A549 (cell line): ENCODE data around the gene KRTAP4-8. TPM values are rescaled to one million over a fixed set of nuclear protein-coding genes. Genes with fewer than 3 reads are reported as not detected.

Source experiments
- ATAC-seq, 2 experiments: fragments of 200-7000 bp in 1 of 2; fragments of >200 bp in 1 of 2; cut with Nextera tagmentation in 1 of 2; cut with Tn5 transposase in 1 of 2; 3 replicates each; pipeline versions ENCODE4 v1.8.0 to v1.9.1; 2018 to 2020; ENCODE audit warnings: mild to moderate bottlenecking in 1 of 2, moderate library complexity in 1 of 2
- CTCF ChIA-PET: fragments of 300-600 bp; sonication (Branson Sonifier 250); formaldehyde crosslinking; extraction: SDS; loops from one replicate; lab custom pipeline; 2021; ENCODE audit warnings: antibody characterized with exemption, inconsistent platforms; lab: Yijun Ruan, JAX
- POLR2A ChIA-PET: fragments of 350-600 bp; formaldehyde crosslinking; extraction: SDS; loops from one replicate; lab custom pipeline; 2021; ENCODE audit warnings: antibody characterized with exemption, inconsistent platforms; lab: Yijun Ruan, JAX
- DNase-seq, 2 experiments: peaks; one replicate each; pipeline versions ENCODE4 v3.0.0 to v3.0.0-alpha.2; 2011 to 2016; ENCODE audit warnings: low read depth in 1 of 2, low spot score in 1 of 2
- FAIRE-seq: peaks from 2 replicates; lab custom pipeline; 2011; peaks lifted over from hg19 to GRCh38; lab: Jason Lieb, UNC
- H3K27ac ChIP-seq, 2 experiments: fragments of >200 bp; sonication (Bioruptor Twin); formaldehyde crosslinking; 3 replicates each; pipeline ENCODE4 v1.5.1; 2016 to 2017
- H3K4me1 ChIP-seq: fragments of >200 bp; sonication (Bioruptor Twin); formaldehyde crosslinking; 3 replicates; pipeline ENCODE4 v1.6.1; 2016
- H3K4me2 ChIP-seq: fragments of >200 bp; sonication (Bioruptor Twin); formaldehyde crosslinking; 3 replicates; pipeline ENCODE4 v1.6.1; 2016
- H3K4me3 ChIP-seq: fragments of >200 bp; sonication (Bioruptor Twin); formaldehyde crosslinking; 3 replicates; pipeline ENCODE4 v1.5.1; 2016
- H3K9me3 ChIP-seq: fragments of >200 bp; sonication (Bioruptor Twin); formaldehyde crosslinking; 3 replicates; pipeline ENCODE4 v1.6.1; 2016
- ATOH8 ChIP-seq: fragments of 250-450 bp; sonication (Bioruptor Pico); IDR thresholded peaks from 2 replicates; pipeline ENCODE4 v1.5.0; 2020; ENCODE audit warnings: low read depth, mild to moderate bottlenecking, moderate library complexity
- BHLHE40 ChIP-seq: IDR thresholded peaks from 2 replicates; pipeline ENCODE4 v1.6.1; 2012; ENCODE audit warnings: low read depth, low read length, inconsistent platforms
- CBX8 ChIP-seq: fragments of 200-600 bp; sonication (generic); IDR thresholded peaks from 2 replicates; pipeline ENCODE4 v1.6.1; 2016
- EHF ChIP-seq: fragments of 250-450 bp; sonication (Bioruptor Pico); IDR thresholded peaks from 2 replicates; pipeline ENCODE4 v1.5.0; 2020; ENCODE audit warnings: mild to moderate bottlenecking
- FOSB ChIP-seq: fragments of 250-450 bp; sonication (Bioruptor Pico); IDR thresholded peaks from 2 replicates; pipeline ENCODE4 v1.5.0; 2020; ENCODE audit warnings: mild to moderate bottlenecking, moderate library complexity
- FOSL2 ChIP-seq, 2 experiments: fragments of 450-650 bp in 1 of 2; fragments of >200 bp in 1 of 2; sonication (Bioruptor Twin) in 1 of 2; formaldehyde crosslinking; IDR thresholded peaks; 2 replicates each; pipeline versions ENCODE4 v1.5.0 to v1.6.1; 2016 to 2020; ENCODE audit warnings: mild to moderate bottlenecking in 1 of 2, moderate library complexity in 1 of 2
- FOXS1 ChIP-seq: fragments of 250-450 bp; sonication (Bioruptor Pico); IDR thresholded peaks from 2 replicates; pipeline ENCODE4 v1.5.0; 2020; ENCODE audit warnings: mild to moderate bottlenecking, moderate library complexity
- HDAC2 ChIP-seq: fragments of 200-600 bp; sonication (generic); IDR thresholded peaks from 2 replicates; pipeline ENCODE4 v1.6.1; 2016
- HOXB5 ChIP-seq: fragments of 250-450 bp; sonication (Bioruptor Pico); IDR thresholded peaks from 2 replicates; pipeline ENCODE4 v1.5.0; 2020; ENCODE audit warnings: mild to moderate bottlenecking, moderate library complexity
- JUN ChIP-seq, 2 experiments: fragments of >200 bp; sonication (Bioruptor Twin); formaldehyde crosslinking; IDR thresholded peaks; 2 replicates in 1 of 2; 3 replicates in 1 of 2; pipeline ENCODE4 v1.6.1; 2016 to 2017
- JUNB ChIP-seq: fragments of >200 bp; sonication (Bioruptor Twin); formaldehyde crosslinking; IDR thresholded peaks from 2 replicates; pipeline ENCODE4 v1.6.1; 2016
- KDM1A ChIP-seq: fragments of 200-600 bp; sonication (generic); IDR thresholded peaks from 2 replicates; pipeline ENCODE4 v1.6.1; 2016; ENCODE audit warnings: low read depth, mild to moderate bottlenecking
- MAFK ChIP-seq: fragments of 450-650 bp; IDR thresholded peaks from 2 replicates; pipeline ENCODE4 v1.6.1; 2014; ENCODE audit not compliant: partially characterized antibody
- MYC ChIP-seq: IDR thresholded peaks from 2 replicates; pipeline ENCODE4 v1.6.1; 2012; ENCODE audit warnings: mild to moderate bottlenecking, inconsistent platforms, low read length, improper control_type of control experiment, borderline replicate concordance
- NPAS2 ChIP-seq: fragments of 250-450 bp; sonication (Bioruptor Pico); IDR thresholded peaks from 2 replicates; pipeline ENCODE4 v1.8.0; 2022; ENCODE audit warnings: mild to moderate bottlenecking, moderate library complexity, borderline replicate concordance
- NR3C1 ChIP-seq: fragments of >200 bp; sonication (Bioruptor Twin); formaldehyde crosslinking; IDR thresholded peaks from 3 replicates; pipeline ENCODE4 v1.6.1; 2017
- PHF8 ChIP-seq: fragments of 200-600 bp; sonication (generic); IDR thresholded peaks from 2 replicates; pipeline ENCODE4 v1.6.1; 2016; ENCODE audit warnings: low read depth, mild to moderate bottlenecking, antibody characterized with exemption, moderate library complexity, borderline replicate concordance
- POLR2AphosphoS2 ChIP-seq: conservative IDR thresholded peaks from 2 replicates; pipeline ENCODE4 v1.6.1; 2012; ENCODE audit warnings: low read length, improper control_type of control experiment, inconsistent platforms
- RAD21 ChIP-seq, 2 experiments: fragments of >200 bp in 1 of 2; sonication (Bioruptor Twin) in 1 of 2; formaldehyde crosslinking in 1 of 2; IDR thresholded peaks in 1 of 2; conservative IDR thresholded peaks in 1 of 2; 2 replicates in 1 of 2; 3 replicates in 1 of 2; pipeline ENCODE4 v1.6.1; 2012 to 2018; ENCODE audit warnings: inconsistent platforms in 1 of 2
- RARB ChIP-seq: fragments of 250-450 bp; sonication (Bioruptor Pico); IDR thresholded peaks from 2 replicates; pipeline ENCODE4 v1.8.0; 2021; ENCODE audit warnings: mild to moderate bottlenecking, moderate library complexity
- RCOR1 ChIP-seq: fragments of 150-350 bp; IDR thresholded peaks from 2 replicates; pipeline ENCODE4 v1.6.1; 2014; ENCODE audit warnings: antibody characterized with exemption, low read length, low read depth
- RFX5 ChIP-seq: fragments of 450-650 bp; IDR thresholded peaks from 2 replicates; pipeline ENCODE4 v1.7.1; 2014; ENCODE audit warnings: antibody characterized with exemption, mild to moderate bottlenecking, moderate library complexity
- TFCP2L1 ChIP-seq: fragments of 250-450 bp; sonication (Bioruptor Pico); IDR thresholded peaks from 2 replicates; pipeline ENCODE4 v1.5.0; 2021; ENCODE audit warnings: mild to moderate bottlenecking
- ZNF302 ChIP-seq: fragments of 250-450 bp; sonication (Bioruptor Pico); IDR thresholded peaks from 2 replicates; pipeline ENCODE4 v1.9.0; 2021; ENCODE audit warnings: inconsistent platforms, mild to moderate bottlenecking, moderate library complexity
- ZSCAN20 ChIP-seq: fragments of 250-450 bp; sonication (Bioruptor Pico); IDR thresholded peaks from 2 replicates; pipeline ENCODE4 v1.8.0; 2022; ENCODE audit warnings: mild to moderate bottlenecking, moderate library complexity
- WGBS: methylation state at CpG from one replicate; pipeline ENCODE4 v1.1.6; 2017; ENCODE audit errors: missing lambda C conversion rate; 5-methylcytosine and 5-hydroxymethylcytosine counted together
- polyA minus RNA-seq: library from RNA; depleted of rRNA, polyadenylated mRNA; stranded (reverse); fragments of >200 nt; gene quantifications from 2 replicates; pipeline ENCODE4 v1.2.3, GENCODE V29; 2011; rRNA and poly(A)+ RNA removed
- polyA plus RNA-seq, 4 experiments: library from polyadenylated mRNA; depleted of rRNA in 3 of 4; stranded (reverse); fragments of >200 nt; fragmentation: RNase III in 1 of 4; extraction: RNeasy Plus Mini Kit Qiagen cat#74134 plus additional on column Dnase treatment in 1 of 4; gene quantifications; 2 replicates in 3 of 4; 3 replicates in 1 of 4; pipeline ENCODE4 v1.2.3, GENCODE V29; 2011 to 2017

The KRTAP4-8 gene
- polyA plus RNA-seq (2011; rRNA removed), result not detected in 2 replicates
- not detected in 2 replicates for polyA plus RNA-seq (2012; cell fraction: cytosol; rRNA removed)
- polyA plus RNA-seq (2012; cell fraction: nucleus; rRNA removed), result 0.05 and 0.11 TPM in 2 replicates
- polyA plus RNA-seq (2017; fragmentation: RNase III; extraction: RNeasy Plus Mini Kit Qiagen cat#74134 plus additional on column Dnase treatment), result not detected in 3 replicates
- polyA minus RNA-seq, result not detected in 2 replicates

GRCh38 chr17:41098042-41098441 is at the start of gene KRTAP4-8:
TSS of gene KRTAP4-8 (minus strand) at chr17:41098142. CDS start at chr17:41098084, 58 bp downstream.
- H3K9me3 ChIP-seq, result no peaks in the 10 kb centered on the region
- H3K4me2 ChIP-seq, result peak within 1 kb of the TSS; percentile 11; the same call in 2 of the 3 replicates
- peaks cover 24% of the 10 kb centered on the region; the same call in 2 of the 3 replicates for H3K4me1 ChIP-seq
- POLR2A ChIA-PET, result no interaction called here
- DNase-seq, result no peak
- no peak for FAIRE-seq
- H3K27ac ChIP-seq, result peak within 1 kb of the TSS in 1 of 2 experiments; percentile 25; a peak in 2 of 6 replicates
- no peak for TF ChIP-seq MAFK
- TF ChIP-seq EHF (CRISPR knock-in tag), result no peak
- TF ChIP-seq CBX8, result no peak
- no peak for TF ChIP-seq HOXB5 (CRISPR knock-in tag)
- TF ChIP-seq RFX5, result no peak
- no peak for TF ChIP-seq FOXS1 (CRISPR knock-in tag)
- no peak for TF ChIP-seq PHF8
- TF ChIP-seq RAD21 (conservative IDR thresholded peaks at IDR 0.05 in 1 of 2, IDR thresholded peaks at IDR 0.05 in 1 of 2), result no peak
- no peak for TF ChIP-seq JUN (IDR thresholded peaks at IDR 0.05)
- TF ChIP-seq ZNF302, result no peak
- no peak for TF ChIP-seq ZSCAN20 (CRISPR knock-in tag)
- no peak for TF ChIP-seq KDM1A
- TF ChIP-seq JUNB, result no peak
- no peak for TF ChIP-seq NPAS2 (CRISPR knock-in tag)
- TF ChIP-seq RCOR1, result no peak
- no peak for TF ChIP-seq FOSL2 (IDR thresholded peaks at IDR 0.05)
- no peak for TF ChIP-seq FOSL2 (CRISPR knock-in tag; IDR thresholded peaks at IDR 0.05)
- TF ChIP-seq BHLHE40, result no peak
- CTCF ChIA-PET, result no interaction called here
- H3K4me3 ChIP-seq, result no peak within 1 kb of the TSS
- ATAC-seq, result no peak
- WGBS, result 37% methylated on average over 4 of the region's 4 CpGs

DNA sequence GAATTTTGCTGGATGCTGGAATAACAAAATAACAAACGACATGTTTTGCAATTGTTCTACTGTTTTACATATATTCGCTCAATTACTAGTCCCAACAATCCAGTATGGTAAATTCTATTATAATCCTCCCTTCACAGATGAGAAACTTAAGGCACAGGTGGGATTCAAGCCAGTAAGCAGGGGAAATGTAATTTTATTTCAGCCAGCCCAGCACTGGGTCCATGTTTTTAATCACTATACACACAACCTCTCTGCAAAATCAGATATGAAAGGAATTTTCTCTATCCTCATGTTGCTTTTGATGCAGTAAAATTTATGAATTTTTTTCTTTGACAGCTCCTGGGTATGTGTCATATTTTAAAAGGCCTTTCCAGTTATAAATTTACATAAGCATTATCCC is 47.3 kb upstream of the KRTAP4-8 start:
- no peak overlapping the region for H3K4me3 ChIP-seq
- ATAC-seq (no peak), DNase-seq (no peak), FAIRE-seq (no peak)
- TF ChIP-seq ZNF302 (no peak), TFCP2L1 (CRISPR knock-in tag) (no peak), FOSB (no peak), JUN (IDR thresholded peaks at IDR 0.05) (no peak), CBX8 (no peak), RCOR1 (no peak)
- peaks cover 31% of the 10 kb centered on the region for H3K9me3 ChIP-seq
- POLR2A ChIA-PET, result no interaction called here
- no peak overlapping the region for H3K27ac ChIP-seq
- no peak overlapping the region for H3K4me2 ChIP-seq
- CTCF ChIA-PET, result no interaction called here
- 49% methylated on average over 2 of the region's 2 CpGs for WGBS
- no peaks in the 10 kb centered on the region for H3K4me1 ChIP-seq

DNA sequence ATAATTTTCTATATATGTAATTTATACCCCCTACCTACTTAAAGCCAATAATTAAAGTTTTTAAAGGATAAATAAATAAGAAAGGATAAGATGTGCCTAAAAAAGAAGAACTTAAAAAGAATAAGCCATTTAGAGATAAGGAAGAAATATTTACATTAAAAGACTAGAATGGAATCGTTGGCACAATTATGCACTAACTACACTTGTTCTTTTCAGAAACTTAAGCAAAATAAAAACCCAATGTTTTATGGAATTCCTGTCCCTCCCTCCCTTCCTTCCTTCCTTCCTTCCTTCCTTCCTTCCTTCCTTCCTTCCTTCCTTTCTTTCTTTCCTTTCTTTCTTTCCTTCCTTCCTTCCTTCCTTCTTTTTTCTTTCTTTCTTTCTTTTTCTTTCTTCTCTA is 46.9 kb upstream of the KRTAP4-8 start:
- Histone ChIP-seq H3K27ac (no peak overlapping the region), H3K4me1 (no peaks in the 10 kb centered on the region), H3K4me3 (no peak overlapping the region), H3K9me3 (peaks cover 35% of the 10 kb centered on the region), H3K4me2 (no peak overlapping the region)
- 61% methylated on average over 1 of the region's 1 CpG for WGBS
- FAIRE-seq, result no peak
- no peak for DNase-seq
- ChIA-PET POLR2A (no interaction called here), CTCF (no interaction called here)
- ATAC-seq, result no peak
- no peak for TF ChIP-seq MYC
- no peak for TF ChIP-seq PHF8
- TF ChIP-seq EHF (CRISPR knock-in tag), result no peak
- no peak for TF ChIP-seq ATOH8 (CRISPR knock-in tag)
- no peak for TF ChIP-seq MAFK
- TF ChIP-seq RARB, result no peak
- no peak for TF ChIP-seq HDAC2
- TF ChIP-seq NPAS2 (CRISPR knock-in tag), result no peak
- TF ChIP-seq POLR2AphosphoS2, result no peak
- TF ChIP-seq NR3C1, result no peak
- no peak for TF ChIP-seq HOXB5 (CRISPR knock-in tag)
